ENCODE results near the gene THSD7B.

The THSD7B gene

GRCh38 chr2:136916131-136916530 is 150.8 kb downstream of the THSD7B start:
- no peaks in the 10 kb centered on the region for H4K20me1 ChIP-seq (ENCODE audit: control insufficient read depth, insufficient read depth, low read depth, low read length)
- H3F3A ChIP-seq (ENCODE audit: control insufficient read depth, insufficient read depth) = no peaks in the 10 kb centered on the region
- H3K4me1 ChIP-seq (ENCODE audit: control insufficient read depth, low read length) = no peaks in the 10 kb centered on the region
- no peaks in the 10 kb centered on the region for H3K9me3 ChIP-seq (ENCODE audit: control insufficient read depth, insufficient read depth, low read length)
- no peak overlapping the region for H3K4me2 ChIP-seq (ENCODE audit: low read length)
- no peaks in the 10 kb centered on the region for H3K9me2 ChIP-seq (replicated peaks; ENCODE audit: control insufficient read depth, low read length)
- H3K27ac ChIP-seq (ENCODE audit: low read depth, low read length) = no peak overlapping the region
- H3K4me3 ChIP-seq (ENCODE audit: low read length) = no peak overlapping the region
- no peaks in the 10 kb centered on the region for H3K36me3 ChIP-seq (ENCODE audit: control insufficient read depth, low read length)
- H3K27me3 ChIP-seq (ENCODE audit: control insufficient read depth, low read length) = no peaks in the 10 kb centered on the region
- no peaks in the 10 kb centered on the region for H3K79me2 ChIP-seq (ENCODE audit: control insufficient read depth, low read length)
- TF ChIP-seq EZH2phosphoT487 (IDR thresholded peaks at IDR 0.05; ENCODE audit: borderline replicate concordance, low read length) (no peak), CTCF (IDR thresholded peaks at IDR 0.05; ENCODE audit: low read depth, low read length, poor library complexity, severe bottlenecking) (no peak)

GRCh38 chr2:136917411-136917881 is 152.1 kb downstream of the THSD7B start:
- H3F3A ChIP-seq (ENCODE audit: control insufficient read depth, insufficient read depth) = no peaks in the 10 kb centered on the region
- no peaks in the 10 kb centered on the region for H3K4me1 ChIP-seq (ENCODE audit: control insufficient read depth, low read length)

GRCh38 chr2:136919682-136920081 is 154.3 kb downstream of the THSD7B start:
- no peaks in the 10 kb centered on the region for H3K9me3 ChIP-seq (ENCODE audit: control insufficient read depth, insufficient read depth, low read length)
- TF ChIP-seq CTCF (IDR thresholded peaks at IDR 0.05; ENCODE audit: low read depth, low read length, poor library complexity, severe bottlenecking) (no peak), EZH2phosphoT487 (IDR thresholded peaks at IDR 0.05; ENCODE audit: borderline replicate concordance, low read length) (no peak)
- H3K79me2 ChIP-seq (ENCODE audit: control insufficient read depth, low read length) = no peaks in the 10 kb centered on the region
- H3K27me3 ChIP-seq (ENCODE audit: control insufficient read depth, low read length) = no peaks in the 10 kb centered on the region
- no peaks in the 10 kb centered on the region for H3K36me3 ChIP-seq (ENCODE audit: control insufficient read depth, low read length)
- H3K4me3 ChIP-seq (ENCODE audit: low read length) = no peak overlapping the region
- no peaks in the 10 kb centered on the region for H3F3A ChIP-seq (ENCODE audit: control insufficient read depth, insufficient read depth)
- no peak overlapping the region for H3K27ac ChIP-seq (ENCODE audit: low read depth, low read length)
- H3K9me2 ChIP-seq (replicated peaks; ENCODE audit: control insufficient read depth, low read length) = no peaks in the 10 kb centered on the region
- no peaks in the 10 kb centered on the region for H4K20me1 ChIP-seq (ENCODE audit: control insufficient read depth, insufficient read depth, low read depth, low read length)
- no peak overlapping the region for H3K4me2 ChIP-seq (ENCODE audit: low read length)
- no peaks in the 10 kb centered on the region for H3K4me1 ChIP-seq (ENCODE audit: control insufficient read depth, low read length)

More at GRCh38 chr2:136917411-136917881, 152.1 kb downstream of the THSD7B start:
- no peaks in the 10 kb centered on the region for H3K27me3 ChIP-seq (ENCODE audit: control insufficient read depth, low read length)
- H3K27ac ChIP-seq (ENCODE audit: low read depth, low read length) = no peak overlapping the region
- no peaks in the 10 kb centered on the region for H3K9me3 ChIP-seq (ENCODE audit: control insufficient read depth, insufficient read depth, low read length)
- no peak overlapping the region for H3K4me2 ChIP-seq (ENCODE audit: low read length)
- H3K9me2 ChIP-seq (replicated peaks; ENCODE audit: control insufficient read depth, low read length) = no peaks in the 10 kb centered on the region
- H3K4me3 ChIP-seq (ENCODE audit: low read length) = no peak overlapping the region
- H4K20me1 ChIP-seq (ENCODE audit: control insufficient read depth, insufficient read depth, low read depth, low read length) = no peaks in the 10 kb centered on the region
- TF ChIP-seq CTCF (IDR thresholded peaks at IDR 0.05; ENCODE audit: low read depth, low read length, poor library complexity, severe bottlenecking) (no peak), EZH2phosphoT487 (IDR thresholded peaks at IDR 0.05; ENCODE audit: borderline replicate concordance, low read length) (no peak)
- no peaks in the 10 kb centered on the region for H3K79me2 ChIP-seq (ENCODE audit: control insufficient read depth, low read length)
- H3K36me3 ChIP-seq (ENCODE audit: control insufficient read depth, low read length) = no peaks in the 10 kb centered on the region

Data from DOHH2 (cell line).